SIG-M5 treated with dmso at 0.1 percent for 504 hours (cell line): Measurements from ENCODE around the gene DDIT4L.
"Not testable (repeated sequence)": the region's sequence is repeated elsewhere in the genome, so short reads cannot be mapped to it uniquely, and the experiment has no call there.

Experiments
- DNase-seq: peaks from one replicate; lab custom pipeline; 2025; ENCODE audit not compliant: unreplicated experiment; lab: John Stamatoyannopoulos, UW

DDIT4L gene

GRCh38 chr4:100189820-100190642 lies at the start of gene DDIT4L:
DDIT4L (minus strand) TSS chr4:100190468; CDS start chr4:100189983, 485 bp downstream.
- DNase-seq = no peak

DNA sequence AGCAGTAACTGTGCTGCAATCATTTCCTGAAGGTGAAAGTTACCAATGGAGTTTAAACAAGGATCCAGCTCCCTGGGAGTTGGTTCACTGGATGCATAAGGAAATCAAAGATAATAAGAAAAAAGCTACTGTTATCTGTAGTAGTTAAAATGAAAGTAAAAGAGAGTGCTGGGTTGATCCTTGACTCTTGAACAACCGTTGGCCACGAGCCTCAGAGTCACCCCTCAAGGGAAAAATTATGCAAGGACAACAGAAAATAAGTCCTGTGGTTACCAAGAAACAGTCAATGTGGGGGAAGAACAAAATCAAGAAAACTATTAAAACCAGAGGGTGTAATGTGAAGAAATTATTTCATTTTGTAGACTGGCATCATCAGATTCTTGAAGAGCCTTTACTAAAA lies 49.7 kb upstream of the DDIT4L start:
- peak; percentile 39 for DNase-seq

GRCh38 chr4:100224721-100225120 lies 34.5 kb upstream of the DDIT4L start:
- DNase-seq = no peak

- no peak for DNase-seq
These were observed 33.9 kb upstream of the DDIT4L start for GRCh38 chr4:100224160-100224559.

- no peak for DNase-seq
These were observed 18.7 kb upstream of the DDIT4L start for GRCh38 chr4:100208964-100209363.

DNA sequence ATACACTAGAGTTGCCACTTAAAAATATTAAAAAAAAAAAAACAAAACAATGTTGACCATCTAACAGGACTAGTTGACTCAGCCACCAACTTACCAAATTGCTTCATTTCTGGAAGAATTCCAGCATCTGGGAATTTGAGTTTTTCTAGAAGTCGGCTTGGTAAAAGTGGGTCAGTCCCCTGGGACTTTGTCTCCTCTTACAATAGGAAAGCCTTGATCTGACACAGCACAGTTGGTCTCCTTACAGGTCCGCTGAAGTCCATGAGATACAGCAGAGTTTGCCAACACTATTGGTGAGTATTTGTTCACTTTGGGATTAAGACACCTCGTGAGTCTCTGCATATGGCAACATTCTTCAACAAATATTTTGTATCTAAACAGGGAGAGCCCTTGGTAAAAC lies 18.2 kb upstream of the DDIT4L start:
- no peak for DNase-seq

- peak; percentile 1 for DNase-seq
These were observed 16.6 kb upstream of the DDIT4L start for GRCh38 chr4:100206850-100207249.

DNA sequence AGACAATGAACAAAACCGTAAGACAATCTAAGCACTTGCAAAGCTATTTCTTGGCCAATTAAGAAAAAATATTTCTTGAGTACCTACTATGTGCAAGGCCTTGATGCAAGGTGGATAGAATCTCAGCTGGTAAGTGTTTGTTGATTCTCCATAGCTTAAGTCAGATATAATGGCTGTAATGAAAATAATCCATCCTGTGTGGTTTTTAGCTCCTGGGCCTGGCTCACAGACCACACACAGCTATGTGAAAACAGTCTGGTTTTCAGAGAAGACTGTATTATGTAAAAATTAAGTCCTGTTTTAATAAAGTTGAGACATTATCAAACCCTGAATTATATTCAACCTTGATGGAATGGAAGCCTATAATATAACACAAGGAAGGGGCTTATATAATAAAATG lies 7.8 kb upstream of the DDIT4L start:
- DNase-seq = no peak

DNA sequence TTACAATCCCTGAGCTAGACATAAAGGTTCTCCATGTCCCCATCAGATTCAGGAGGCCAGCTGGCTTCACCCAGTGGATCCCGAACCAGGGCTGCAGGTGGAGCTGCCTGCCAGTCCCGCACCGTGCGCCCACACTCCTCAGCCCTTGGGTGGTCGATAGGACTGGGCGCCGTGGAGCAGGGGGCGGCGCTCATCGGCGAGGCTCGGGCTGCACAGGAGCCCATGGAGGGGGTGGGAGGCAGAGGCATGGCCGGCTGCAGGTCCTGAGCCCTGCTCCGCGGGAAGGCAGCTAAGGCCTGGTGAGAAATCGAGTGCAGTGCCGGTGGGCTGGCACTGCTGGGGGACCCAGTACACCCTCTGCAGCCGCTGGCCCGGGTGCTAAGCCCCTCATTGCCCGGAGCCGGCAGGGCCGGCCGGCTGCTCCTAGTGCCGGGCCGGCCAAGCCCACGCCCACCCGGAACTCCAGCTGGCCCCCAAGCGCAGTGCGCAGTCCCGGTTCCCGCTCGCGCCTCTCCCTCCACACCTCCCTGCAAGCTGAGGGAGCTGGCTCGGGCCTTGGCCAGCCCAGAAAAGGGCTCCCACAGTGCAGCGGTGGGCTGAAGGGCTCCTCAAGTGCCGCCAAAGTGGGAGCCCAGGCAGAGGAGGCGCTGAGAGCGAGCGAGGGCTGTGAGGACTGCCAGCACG lies 6.3 kb upstream of the DDIT4L start:
- not testable (repeated sequence) for DNase-seq

GRCh38 chr4:100190643-100191600 lies 654 bp upstream of the DDIT4L start:
- no peak for DNase-seq

DNA sequence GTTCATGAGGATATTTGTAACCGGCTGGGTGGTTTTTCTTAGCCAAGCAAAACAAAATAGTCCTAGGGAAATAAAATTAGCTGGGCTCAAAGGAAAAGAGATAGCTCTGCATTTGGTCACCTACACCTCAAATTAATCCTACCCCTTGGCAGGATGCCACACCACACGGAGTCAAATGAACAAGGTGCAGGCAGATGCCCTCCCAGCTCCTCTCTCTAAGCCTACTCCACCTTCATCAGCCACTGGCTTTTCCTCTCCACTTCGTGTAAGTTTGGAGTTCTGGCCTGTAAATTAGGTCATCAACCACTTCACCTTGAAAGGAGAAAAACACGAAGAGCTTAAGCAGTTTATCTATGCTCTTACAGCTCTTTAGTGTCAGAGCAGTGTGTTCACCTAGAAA lies 1.4 kb downstream of the DDIT4L start:
- DNase-seq = no peak

DNA sequence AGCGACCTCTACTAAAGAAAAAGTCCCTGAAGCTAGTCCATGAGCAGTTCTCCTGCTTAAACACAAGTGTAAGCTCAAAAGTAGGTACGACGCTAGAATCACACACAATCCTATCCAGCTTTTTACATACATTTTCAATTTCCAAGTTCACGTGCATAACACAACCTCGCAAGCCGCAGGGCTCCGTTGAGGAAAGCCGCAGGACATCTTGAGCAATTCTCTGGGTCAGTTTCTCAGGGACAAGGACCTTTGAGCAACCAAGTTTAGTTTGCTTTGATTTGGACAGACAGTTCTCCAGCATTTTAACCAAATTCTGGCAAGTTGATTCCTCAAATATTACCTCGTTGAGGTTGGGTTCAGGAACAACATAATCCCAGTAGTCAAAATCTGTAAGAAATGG lies 2.5 kb downstream of the DDIT4L start:
- DNase-seq = no peak

DNA sequence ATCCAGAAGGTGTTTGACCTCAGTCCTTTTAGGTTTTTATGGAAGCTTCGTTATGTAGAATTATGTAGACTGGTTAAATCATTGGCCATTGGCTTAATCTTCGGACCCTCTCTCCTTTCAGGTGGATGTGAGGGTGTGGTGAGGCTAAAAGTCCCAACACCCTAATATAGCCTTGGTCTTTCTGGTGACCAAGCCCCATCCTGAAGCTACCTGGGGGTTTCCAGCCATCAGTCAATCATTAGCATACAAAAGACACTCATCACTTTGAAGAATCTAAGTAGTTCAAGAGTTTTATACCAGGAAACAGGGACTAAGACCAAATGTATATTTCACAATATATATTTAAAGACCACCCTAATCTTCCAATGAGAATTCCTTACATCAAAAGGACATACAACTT lies 5.5 kb downstream of the DDIT4L start:
- no peak for DNase-seq

GRCh38 chr4:100177855-100178254 lies 12.4 kb downstream of the DDIT4L start:
- DNase-seq = no peak

DNA sequence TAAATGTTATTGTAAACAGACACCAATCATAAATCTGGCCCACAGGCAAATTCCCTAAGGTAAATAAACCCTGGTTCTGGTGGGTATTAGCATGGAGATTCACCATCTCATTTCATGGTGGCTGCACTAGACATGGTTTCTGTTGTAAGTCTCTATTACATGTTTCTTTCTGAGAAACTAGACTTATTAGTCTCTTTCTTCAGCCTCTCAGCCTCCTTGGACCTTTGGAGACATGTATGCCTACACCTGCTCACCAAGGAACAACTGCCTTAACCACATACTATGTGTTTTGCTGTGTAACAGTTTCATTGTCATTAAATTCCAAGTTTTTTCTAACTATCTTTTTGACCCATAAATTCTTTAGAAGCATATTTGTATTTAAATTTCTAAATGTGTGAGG lies 13.1 kb downstream of the DDIT4L start:
- DNase-seq = no peak

DNA sequence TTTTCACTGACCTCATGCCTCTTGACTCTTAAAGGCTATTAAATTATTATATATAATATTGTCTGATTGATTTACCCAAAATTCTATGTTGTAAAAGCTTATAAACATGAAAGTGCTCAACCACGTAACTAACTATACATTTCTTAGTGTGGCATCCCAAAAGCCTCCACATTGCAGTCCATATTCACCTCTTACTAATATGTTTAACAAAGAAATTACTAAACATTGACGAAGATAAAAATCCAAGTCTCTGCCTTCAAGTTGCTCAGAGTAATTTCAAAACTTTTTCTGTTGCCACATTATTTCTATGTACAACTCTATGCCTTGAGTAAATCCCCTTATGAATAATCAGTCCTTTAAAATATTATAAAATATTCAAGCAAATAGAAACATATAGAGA lies 14.4 kb downstream of the DDIT4L start:
- no peak for DNase-seq

GRCh38 chr4:100174985-100175383 lies 15.3 kb downstream of the DDIT4L start:
- DNase-seq = no peak

DNA sequence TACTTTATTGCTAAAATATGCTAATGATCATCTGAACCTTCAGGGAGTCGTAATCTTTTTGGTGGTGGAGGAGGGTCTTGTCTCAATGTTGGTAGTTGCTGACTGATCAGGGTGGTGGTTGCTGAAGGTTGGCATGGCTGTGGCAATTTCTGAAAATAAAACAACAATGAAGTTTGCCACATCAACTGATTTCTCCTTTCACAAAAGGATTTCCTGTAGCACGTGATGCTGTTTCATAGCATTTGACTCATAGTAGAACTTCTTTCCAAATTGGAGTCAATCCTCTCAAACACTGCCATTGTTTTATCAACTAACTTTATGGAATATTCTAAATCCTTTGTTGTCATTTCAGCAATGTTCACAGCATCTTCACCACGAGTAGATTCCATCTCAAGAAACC lies 19.3 kb downstream of the DDIT4L start:
- no peak for DNase-seq

DNA sequence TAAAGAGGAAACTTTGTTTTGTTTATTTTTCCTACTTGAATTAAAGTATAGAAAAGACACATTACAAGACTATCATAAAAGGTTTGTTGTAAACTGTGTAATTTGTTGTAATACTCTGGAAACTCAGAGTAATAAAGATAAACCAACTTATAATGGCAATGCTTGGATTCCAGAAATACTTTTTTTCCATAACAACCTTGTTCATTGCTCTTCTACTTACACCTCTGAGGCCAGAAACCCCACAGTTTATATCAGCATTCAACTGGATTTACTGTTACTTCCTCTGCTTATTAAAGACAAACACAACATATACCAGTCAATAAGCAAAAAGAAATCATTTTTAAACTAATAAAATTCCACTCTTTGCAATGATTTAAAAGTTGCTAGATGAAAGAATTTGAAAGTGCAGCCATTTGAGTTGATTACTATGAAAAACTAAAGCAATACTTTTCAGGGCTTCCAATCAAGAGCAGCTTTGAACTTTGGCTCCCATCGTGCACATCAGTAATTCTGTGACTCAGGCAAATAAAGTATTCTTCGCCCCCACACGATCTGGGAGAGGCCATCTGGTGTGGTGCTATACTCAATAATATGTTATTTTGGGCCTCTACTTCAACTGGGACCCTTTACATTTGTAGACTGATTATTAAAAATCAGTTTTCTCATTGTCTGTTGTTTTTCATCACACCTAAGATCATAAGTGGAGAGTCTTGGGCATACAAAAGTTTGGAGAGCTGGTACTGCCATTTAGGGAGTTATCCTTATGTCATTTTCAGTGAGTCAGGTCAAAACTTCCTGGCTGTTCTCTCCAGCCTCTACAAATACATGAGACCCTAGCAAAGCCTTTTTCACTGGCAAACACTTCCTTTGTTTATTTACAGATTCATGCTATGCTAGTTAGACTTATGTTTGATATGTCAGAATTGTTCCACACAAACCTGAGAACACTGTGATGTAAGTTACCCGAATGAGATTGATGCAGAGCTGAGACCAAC lies 20.5 kb downstream of the DDIT4L start:
- no peak for DNase-seq

DNA sequence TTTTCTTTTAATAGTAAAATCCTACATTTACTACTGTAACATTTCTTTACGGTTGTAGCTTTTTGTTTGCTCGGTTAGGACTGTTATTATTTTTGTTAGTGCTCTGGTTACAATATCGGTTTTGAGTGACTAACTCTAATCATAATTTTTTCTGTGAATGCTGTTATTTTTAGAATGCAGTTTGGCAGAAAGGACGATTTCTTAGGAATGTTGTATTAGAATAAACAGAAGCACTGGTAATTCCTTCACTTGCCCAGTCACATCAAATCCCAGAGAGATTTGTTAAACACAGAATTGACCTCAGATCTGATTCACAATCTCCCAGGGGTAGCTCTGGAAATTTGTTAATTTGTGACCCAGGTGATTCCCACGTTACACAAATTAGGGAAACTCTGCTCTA lies 21.7 kb downstream of the DDIT4L start:
- no peak for DNase-seq
